Right lobe of liver (tissue), 4 donors: ENCODE results near the gene GLUD1.
"Not testable (repeated sequence)": the region's sequence is repeated elsewhere in the genome, so short reads cannot be mapped to it uniquely, and the experiment has no call there.

Experiments
- POLR2A ChIP-seq: fragments of 450-650 bp; IDR thresholded peaks from one replicate; pipeline ENCODE4 v1.6.1; 2017; ENCODE audit warnings: antibody characterized with exemption, mild to moderate bottlenecking
- TF ChIP-seq, protein P1 (sequence below), 4 donors: fragments of 200-600 bp in 3 of 4; fragments of 450-650 bp in 1 of 4; IDR thresholded peaks; one replicate each; pipeline versions ENCODE4 v1.5.1 to v1.8.0; 2016 to 2022; ENCODE audit warnings: antibody characterized with exemption in 4 of 4, mild to moderate bottlenecking in 2 of 4
- donor health status: DM: no; HTN: no; CAD: no.
- donor health status: DM: no; HTN: no; CAD: no.
- donor health status: DM: no; HTN: yes; CAD: no.

DNA sequence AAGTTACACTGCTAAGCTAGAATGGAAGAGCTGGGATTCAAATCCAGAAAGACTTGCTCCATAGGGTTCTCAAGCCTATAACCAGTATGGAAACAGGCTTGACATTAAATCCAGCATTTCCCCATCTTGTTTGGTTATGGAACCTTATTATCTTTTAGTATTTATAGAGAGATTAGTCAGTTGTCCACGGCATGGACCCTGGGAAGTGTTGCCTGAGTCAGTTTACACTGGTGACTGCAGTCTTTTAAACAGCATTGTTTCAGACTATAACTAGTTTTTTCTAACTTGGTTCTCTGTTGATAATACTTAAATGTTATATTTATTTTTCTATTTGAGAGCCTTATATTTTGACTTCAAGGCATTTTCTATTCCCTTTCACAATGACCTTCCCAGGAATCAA is 23.5 kb upstream of the GLUD1 start:
- TF ChIP-seq, protein P1, sequence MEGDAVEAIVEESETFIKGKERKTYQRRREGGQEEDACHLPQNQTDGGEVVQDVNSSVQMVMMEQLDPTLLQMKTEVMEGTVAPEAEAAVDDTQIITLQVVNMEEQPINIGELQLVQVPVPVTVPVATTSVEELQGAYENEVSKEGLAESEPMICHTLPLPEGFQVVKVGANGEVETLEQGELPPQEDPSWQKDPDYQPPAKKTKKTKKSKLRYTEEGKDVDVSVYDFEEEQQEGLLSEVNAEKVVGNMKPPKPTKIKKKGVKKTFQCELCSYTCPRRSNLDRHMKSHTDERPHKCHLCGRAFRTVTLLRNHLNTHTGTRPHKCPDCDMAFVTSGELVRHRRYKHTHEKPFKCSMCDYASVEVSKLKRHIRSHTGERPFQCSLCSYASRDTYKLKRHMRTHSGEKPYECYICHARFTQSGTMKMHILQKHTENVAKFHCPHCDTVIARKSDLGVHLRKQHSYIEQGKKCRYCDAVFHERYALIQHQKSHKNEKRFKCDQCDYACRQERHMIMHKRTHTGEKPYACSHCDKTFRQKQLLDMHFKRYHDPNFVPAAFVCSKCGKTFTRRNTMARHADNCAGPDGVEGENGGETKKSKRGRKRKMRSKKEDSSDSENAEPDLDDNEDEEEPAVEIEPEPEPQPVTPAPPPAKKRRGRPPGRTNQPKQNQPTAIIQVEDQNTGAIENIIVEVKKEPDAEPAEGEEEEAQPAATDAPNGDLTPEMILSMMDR (IDR thresholded peaks at IDR 0.05) = not testable (repeated sequence)
- not testable (repeated sequence) for TF ChIP-seq POLR2A
